Activated naive CD4-positive, alpha-beta T cell treated with anti-CD3 and anti-CD28 coated beads, Interleukin-2, amount 10 ng/mL, durations not matched to agents 7 days and 5 days (primary cell): ENCODE results near the gene C1orf94.

Experiments used
- CTCF ChIA-PET: fragments of 350-600 bp; sonication (Branson Sonifier 250); formaldehyde crosslinking; loops from one replicate; lab custom pipeline; 2021; ENCODE audit warnings: antibody characterized with exemption; lab: Charles Lee
- DNase-seq: peaks from one replicate; pipeline ENCODE4 v3.0.0-alpha.2; 2020
- H3K27ac Mint-ChIP-seq: one replicate; pipeline ENCODE4 v1.8.0; 2021; ENCODE audit warnings: mild to moderate bottlenecking, moderate library complexity, mixed read lengths
- H3K27me3 Mint-ChIP-seq: one replicate; pipeline ENCODE4 v1.8.0; 2021; ENCODE audit warnings: mild to moderate bottlenecking, mixed read lengths
- H3K36me3 Mint-ChIP-seq: one replicate; pipeline ENCODE4 v1.8.0; 2021; ENCODE audit warnings: mixed read lengths
- H3K4me1 Mint-ChIP-seq: one replicate; pipeline ENCODE4 v1.8.0; 2021; ENCODE audit warnings: mixed read lengths
- H3K4me3 Mint-ChIP-seq: one replicate; pipeline ENCODE4 v1.8.0; 2021; ENCODE audit warnings: mild to moderate bottlenecking, moderate library complexity, mixed read lengths
- H3K9me3 Mint-ChIP-seq: one replicate; pipeline ENCODE4 v1.8.0; 2021; ENCODE audit warnings: mixed read lengths

The C1orf94 gene, protein sequence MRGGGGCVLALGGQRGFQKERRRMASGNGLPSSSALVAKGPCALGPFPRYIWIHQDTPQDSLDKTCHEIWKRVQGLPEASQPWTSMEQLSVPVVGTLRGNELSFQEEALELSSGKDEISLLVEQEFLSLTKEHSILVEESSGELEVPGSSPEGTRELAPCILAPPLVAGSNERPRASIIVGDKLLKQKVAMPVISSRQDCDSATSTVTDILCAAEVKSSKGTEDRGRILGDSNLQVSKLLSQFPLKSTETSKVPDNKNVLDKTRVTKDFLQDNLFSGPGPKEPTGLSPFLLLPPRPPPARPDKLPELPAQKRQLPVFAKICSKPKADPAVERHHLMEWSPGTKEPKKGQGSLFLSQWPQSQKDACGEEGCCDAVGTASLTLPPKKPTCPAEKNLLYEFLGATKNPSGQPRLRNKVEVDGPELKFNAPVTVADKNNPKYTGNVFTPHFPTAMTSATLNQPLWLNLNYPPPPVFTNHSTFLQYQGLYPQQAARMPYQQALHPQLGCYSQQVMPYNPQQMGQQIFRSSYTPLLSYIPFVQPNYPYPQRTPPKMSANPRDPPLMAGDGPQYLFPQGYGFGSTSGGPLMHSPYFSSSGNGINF

DNA sequence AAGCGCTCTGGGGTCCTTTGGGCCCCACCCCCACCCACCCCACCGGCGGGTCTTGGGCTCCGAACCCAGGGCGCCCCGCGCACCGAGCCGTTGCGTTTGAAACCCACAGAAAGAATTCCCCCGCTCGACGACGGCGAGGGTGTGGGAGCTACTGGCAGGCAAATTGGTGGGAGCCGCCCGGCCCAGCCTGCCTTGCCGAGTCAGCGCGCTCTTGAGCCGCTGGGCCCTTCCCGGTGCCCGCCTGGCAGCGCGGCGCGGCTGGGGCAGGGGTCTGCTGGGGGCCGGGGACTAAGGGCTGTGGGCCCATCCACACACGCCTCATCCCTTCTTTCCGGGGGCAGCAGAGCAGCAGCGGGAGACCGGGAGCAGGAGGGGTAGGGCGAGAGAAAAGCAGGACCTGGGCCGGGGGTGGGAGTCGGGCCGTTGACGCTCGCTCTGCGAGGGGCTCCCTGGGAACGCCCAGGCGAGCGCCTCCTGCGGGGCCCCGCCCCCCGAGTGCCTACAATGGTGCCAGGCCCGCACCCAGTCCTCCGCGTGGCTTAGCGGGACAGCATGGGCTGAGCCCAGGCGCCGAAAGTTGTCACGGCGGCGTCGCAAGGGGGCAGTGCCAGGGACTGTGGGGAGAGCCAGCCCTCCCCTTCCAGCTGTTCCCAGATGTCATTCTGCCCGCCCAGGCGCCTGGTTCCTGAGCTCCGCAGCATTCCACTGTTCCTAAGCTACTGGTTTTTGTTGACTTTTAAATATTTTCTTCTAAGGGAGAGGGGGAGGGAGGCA, at the start of gene C1orf94:
Gene C1orf94, plus strand, starts transcription at position 78 of the 774 bp plus-strand sequence. CDS start 883 bp downstream, outside the sequence.
- no peak for DNase-seq
- CTCF ChIA-PET = no interaction called here
- H3K27me3 Mint-ChIP-seq = peaks cover 37% of the 10 kb centered on the region
- no peaks in the 10 kb centered on the region for H3K36me3 Mint-ChIP-seq
- no peaks in the 10 kb centered on the region for H3K9me3 Mint-ChIP-seq
- no peak within 1 kb of the TSS for H3K4me3 Mint-ChIP-seq
- H3K4me1 Mint-ChIP-seq = no peaks in the 10 kb centered on the region
- H3K27ac Mint-ChIP-seq = no peak within 1 kb of the TSS

DNA sequence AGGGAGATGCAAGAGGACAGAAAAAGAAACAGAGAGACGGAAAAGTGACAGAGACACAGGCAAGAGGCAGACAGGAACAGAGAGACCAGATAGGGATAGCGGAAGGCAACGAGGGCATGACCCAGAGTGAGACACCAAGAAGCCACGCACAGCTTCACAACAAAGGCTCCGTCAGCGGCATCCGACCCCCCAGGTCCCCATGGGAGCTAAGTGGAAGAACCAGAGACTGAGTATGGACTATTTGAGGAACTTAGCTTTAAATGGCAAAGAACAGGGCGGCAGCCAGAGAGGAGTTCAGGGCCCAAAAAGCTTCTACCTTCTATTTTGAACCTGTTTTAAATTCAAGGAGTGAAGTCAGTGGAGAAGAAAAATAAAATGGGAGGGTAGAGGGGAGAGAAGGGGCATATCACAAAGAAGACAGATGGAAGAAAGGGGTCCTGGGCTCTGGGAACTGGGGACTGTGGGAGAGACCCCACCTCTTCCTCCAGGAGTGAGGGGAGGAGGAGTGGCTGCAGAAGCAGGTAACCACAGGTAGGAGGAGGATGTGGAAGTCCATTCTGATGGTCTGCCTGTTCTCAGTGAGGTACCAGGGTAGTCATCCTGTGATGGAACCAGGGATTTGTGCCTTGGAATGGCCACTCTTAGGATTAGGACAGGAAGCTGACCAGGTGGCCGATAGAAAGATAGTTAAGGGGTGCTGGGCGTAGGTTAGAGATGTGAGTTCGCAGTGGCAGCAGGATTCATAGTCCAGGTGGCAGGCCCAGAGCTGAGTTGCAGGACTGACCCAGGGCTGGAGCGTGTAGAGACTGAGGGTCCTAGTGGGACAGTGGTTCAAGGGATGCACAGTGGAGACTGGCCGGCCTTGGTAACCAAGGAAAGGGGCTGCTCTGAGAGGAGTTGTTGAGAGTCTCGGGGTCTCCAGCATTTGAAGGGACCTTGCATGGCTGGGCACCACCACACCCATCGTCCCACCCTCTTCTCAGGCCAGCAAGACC, 49.4 kb upstream of the C1orf94 start:
- Mint-ChIP-seq H3K4me3 (no peak overlapping the region), H3K4me1 (no peaks in the 10 kb centered on the region), H3K27me3 (no peaks in the 10 kb centered on the region), H3K36me3 (no peaks in the 10 kb centered on the region), H3K27ac (no peak overlapping the region), H3K9me3 (no peaks in the 10 kb centered on the region)
- no peak for DNase-seq
- CTCF ChIA-PET = no interaction called here

DNA sequence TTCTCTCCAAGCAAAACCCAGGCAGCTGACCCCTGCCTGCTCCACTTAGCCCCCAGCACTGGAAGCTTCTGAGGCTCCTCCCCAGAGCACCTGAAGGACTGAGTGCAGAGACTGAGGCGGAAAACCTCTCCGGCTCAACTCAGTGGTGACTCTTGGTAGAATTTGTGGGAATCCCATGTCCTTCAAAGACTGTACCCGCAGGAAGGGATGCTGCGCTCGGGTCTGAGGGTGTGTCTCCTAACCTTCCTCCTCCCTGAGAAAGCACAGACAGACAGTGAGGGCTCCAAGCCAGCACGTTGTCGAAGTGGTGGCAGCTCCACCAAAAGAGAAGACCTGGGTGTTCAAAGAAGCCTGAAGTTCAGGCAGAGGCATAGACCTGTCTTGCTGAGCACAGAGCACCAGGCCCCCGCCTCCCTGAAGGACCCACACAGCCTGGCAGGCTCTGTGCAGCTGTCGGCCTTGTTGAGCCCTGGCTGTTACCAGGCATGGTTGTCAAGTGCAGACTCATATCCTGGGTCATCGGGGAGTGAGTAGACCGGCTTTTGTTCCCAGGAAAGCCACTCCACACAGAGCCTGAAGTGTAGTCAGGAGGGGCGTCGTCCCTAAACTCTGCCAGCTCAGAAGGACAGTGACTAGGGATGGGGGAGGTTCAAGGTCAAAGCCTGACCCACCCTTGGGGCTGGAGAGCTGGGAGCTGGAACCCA, 48.4 kb upstream of the C1orf94 start:
- Mint-ChIP-seq H3K27me3 (no peaks in the 10 kb centered on the region), H3K27ac (no peak overlapping the region), H3K4me3 (no peak overlapping the region), H3K4me1 (no peaks in the 10 kb centered on the region), H3K36me3 (no peaks in the 10 kb centered on the region), H3K9me3 (no peaks in the 10 kb centered on the region)
- DNase-seq = no peak
- CTCF ChIA-PET = no interaction called here

DNA sequence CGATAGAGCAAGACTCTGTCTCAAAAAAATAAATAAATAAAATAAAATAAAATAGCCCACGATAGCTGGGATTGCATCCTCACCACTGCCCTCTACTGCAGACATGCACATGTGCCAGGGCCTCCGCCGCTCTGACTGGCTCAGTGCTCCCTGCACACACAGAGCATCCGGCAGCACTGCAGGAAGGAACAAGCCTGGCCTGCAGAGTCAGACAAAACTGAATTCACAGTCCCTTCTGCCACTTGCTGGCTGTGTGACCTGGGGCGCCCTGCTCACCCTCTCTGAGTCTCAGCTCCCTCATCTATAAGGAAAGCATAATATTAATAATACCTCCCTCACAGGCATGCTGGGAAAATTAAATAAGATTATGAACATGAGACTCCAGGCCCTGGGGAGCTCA, 47.1 kb upstream of the C1orf94 start:
- no peaks in the 10 kb centered on the region for H3K9me3 Mint-ChIP-seq
- H3K4me1 Mint-ChIP-seq = no peaks in the 10 kb centered on the region
- H3K4me3 Mint-ChIP-seq = no peak overlapping the region
- DNase-seq = no peak
- no peaks in the 10 kb centered on the region for H3K27me3 Mint-ChIP-seq
- H3K36me3 Mint-ChIP-seq = no peaks in the 10 kb centered on the region
- H3K27ac Mint-ChIP-seq = no peak overlapping the region
- CTCF ChIA-PET = interaction anchor here (0.8 kb wide), 1 partner anchor 67 kb away, joined by 3 read pairs; no protein-coding TSS in a partner anchor

DNA sequence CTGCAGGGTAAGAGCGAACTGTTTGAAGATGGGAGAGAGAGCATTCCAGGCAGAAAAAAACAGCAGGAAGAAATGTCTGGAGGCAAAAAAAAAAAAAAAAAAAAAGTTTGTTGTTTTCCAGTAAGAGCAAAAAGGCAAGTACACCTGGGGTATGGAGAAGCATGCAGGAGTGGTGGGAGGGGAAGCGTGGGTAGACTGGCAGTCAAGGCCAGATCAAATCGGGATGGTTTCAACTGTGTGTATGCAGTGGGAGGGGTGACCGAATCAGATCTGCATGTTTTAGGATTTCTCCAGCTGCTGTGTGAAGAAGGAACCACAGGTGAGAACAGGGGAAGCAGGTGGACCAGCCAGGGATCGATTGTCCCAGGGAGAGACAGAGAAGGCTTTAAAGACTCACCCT, 46.4 kb upstream of the C1orf94 start:
- Mint-ChIP-seq H3K9me3 (no peaks in the 10 kb centered on the region), H3K4me3 (no peak overlapping the region), H3K27ac (no peak overlapping the region), H3K27me3 (no peaks in the 10 kb centered on the region), H3K4me1 (no peaks in the 10 kb centered on the region), H3K36me3 (no peaks in the 10 kb centered on the region)
- DNase-seq = no peak
- CTCF ChIA-PET = no interaction called here

DNA sequence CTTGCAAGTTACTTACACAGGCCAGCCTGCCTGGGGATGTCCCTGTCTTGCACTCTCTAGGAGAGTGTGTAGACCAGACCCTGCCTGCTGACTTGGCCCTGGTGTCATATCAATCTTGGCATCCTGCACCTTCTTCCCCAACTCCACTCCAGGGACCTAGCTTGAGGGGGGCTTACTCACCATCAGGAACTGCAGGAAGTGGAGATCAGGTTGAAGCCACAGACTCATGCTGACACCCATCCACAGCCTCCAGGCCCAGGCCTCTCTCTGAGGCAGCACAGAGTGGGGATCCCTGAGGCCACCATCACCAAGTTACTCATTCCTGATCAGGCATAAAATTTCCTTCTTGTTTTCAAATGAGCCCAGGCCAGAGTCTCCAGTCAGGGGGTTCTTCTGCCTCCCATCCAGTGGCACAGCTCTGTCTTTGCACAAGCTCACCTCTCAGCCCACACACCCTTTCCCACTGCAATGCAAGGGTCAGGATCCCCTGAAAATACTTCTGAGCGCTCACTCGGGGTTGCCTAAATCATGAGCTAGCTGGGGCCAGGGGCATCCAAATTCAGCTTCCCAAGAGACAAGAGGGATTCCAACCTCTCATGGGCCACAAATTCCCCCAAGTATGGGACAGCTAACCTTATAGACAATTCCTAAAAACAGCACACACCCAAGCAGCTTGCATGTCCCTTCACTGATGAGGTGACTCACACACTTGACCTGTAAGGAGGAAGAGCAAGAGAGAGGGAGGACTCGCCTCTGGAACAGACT, 45.1 kb upstream of the C1orf94 start:
- H3K9me3 Mint-ChIP-seq = no peaks in the 10 kb centered on the region
- CTCF ChIA-PET = no interaction called here
- H3K4me1 Mint-ChIP-seq = no peaks in the 10 kb centered on the region
- no peaks in the 10 kb centered on the region for H3K36me3 Mint-ChIP-seq
- no peak overlapping the region for H3K27ac Mint-ChIP-seq
- H3K4me3 Mint-ChIP-seq = no peak overlapping the region
- no peaks in the 10 kb centered on the region for H3K27me3 Mint-ChIP-seq
- no peak for DNase-seq

DNA sequence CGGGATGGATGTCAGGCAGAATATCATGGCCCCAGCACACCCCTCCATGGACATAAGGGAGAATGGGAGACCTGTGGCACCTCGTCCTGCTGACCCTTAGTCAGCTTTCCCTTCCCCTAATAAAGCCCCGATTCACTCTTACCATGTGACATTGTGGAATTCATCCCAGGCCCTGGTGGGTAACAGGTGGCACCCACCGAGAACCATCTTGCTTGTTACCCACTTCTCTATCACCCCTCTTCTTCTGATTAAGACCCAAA, 44.6 kb upstream of the C1orf94 start:
- Mint-ChIP-seq H3K9me3 (no peaks in the 10 kb centered on the region), H3K36me3 (no peaks in the 10 kb centered on the region), H3K4me1 (no peaks in the 10 kb centered on the region), H3K27me3 (no peaks in the 10 kb centered on the region), H3K4me3 (no peak overlapping the region), H3K27ac (no peak overlapping the region)
- DNase-seq = no peak
- CTCF ChIA-PET = no interaction called here

DNA sequence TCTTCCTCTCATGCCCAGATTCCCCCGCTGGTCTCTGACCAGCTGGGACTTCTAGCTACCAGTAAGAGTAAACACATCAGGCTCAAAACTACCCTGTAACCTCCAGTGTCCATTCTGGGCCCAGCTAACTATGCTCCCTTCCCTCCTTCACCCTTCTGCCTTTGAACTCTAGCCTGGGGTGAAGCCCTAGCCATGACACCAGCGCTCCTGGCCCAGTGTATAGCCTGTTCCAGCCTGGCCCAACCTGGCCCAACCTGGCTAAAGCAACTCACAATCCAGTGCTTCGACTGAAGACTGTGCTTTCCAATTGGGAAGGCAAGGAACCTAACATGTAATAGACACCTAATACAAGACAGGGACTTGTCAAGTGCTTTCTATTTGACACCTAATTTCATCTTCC, 39.3 kb upstream of the C1orf94 start:
- Mint-ChIP-seq H3K4me3 (no peak overlapping the region), H3K4me1 (no peaks in the 10 kb centered on the region), H3K27me3 (no peaks in the 10 kb centered on the region), H3K27ac (no peak overlapping the region), H3K36me3 (no peaks in the 10 kb centered on the region), H3K9me3 (no peaks in the 10 kb centered on the region)
- CTCF ChIA-PET = no interaction called here
- no peak for DNase-seq

DNA sequence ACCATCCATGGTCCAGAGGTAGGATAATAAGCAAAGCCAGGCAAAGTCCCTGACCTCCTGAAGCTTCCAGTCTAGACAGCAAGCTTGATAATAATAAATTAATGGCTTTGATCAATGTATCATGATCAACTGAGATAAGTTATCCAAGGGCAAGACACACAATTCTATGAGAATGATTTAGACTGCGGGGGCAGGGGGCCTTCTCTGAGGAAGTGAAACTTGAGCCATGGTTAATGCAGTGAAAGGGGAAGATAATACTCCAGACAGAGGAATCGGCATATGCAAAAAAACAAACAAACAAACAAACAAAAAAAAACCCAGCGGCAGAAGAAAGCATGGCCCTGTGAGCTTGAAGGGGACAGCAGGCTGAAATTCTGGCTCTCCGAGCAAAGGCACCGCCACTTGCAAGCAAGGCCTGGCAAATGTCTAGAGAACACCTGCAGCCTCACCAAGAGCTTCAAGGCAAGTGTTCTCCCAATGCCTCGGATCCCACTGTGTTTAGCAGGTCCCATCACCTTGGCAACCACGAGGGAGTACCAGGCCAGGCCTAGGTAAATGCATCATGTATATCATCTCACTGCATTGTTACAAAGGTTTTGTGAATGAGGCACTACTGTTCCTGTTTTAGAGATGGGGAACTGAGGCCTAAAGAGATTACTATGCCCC, 36.6 kb upstream of the C1orf94 start:
- no peak for DNase-seq
- CTCF ChIA-PET = no interaction called here
- Mint-ChIP-seq H3K27me3 (no peaks in the 10 kb centered on the region), H3K4me1 (no peaks in the 10 kb centered on the region), H3K27ac (no peak overlapping the region), H3K9me3 (no peaks in the 10 kb centered on the region), H3K4me3 (no peak overlapping the region), H3K36me3 (no peaks in the 10 kb centered on the region)

DNA sequence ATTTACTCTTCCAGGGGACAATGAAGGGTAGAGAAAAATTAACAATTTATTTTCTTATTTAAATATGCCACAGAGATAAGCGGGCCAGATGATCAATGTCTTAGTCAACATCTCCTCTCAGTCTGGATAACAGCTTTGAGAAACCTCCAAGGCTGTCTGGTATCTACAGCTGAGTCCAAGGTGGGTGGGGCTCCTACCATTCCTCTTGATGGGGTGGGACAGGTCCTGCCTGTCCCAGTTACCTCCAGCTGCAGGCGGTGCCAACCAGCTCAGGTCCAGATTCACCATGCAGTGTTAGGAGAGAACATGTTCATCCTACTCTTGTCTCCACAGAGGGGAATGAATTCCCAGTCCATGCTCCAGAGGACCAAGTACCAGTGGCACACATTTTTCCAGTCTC, 32.7 kb upstream of the C1orf94 start:
- no peak overlapping the region for H3K4me3 Mint-ChIP-seq
- H3K9me3 Mint-ChIP-seq = no peaks in the 10 kb centered on the region
- DNase-seq = no peak
- peaks cover 10% of the 10 kb centered on the region for H3K27me3 Mint-ChIP-seq
- no peaks in the 10 kb centered on the region for H3K36me3 Mint-ChIP-seq
- CTCF ChIA-PET = interaction anchor here (0.8 kb wide), 1 partner anchor 19 kb away, joined by 3 read pairs; no protein-coding TSS in a partner anchor
- no peak overlapping the region for H3K27ac Mint-ChIP-seq
- H3K4me1 Mint-ChIP-seq = no peaks in the 10 kb centered on the region

DNA sequence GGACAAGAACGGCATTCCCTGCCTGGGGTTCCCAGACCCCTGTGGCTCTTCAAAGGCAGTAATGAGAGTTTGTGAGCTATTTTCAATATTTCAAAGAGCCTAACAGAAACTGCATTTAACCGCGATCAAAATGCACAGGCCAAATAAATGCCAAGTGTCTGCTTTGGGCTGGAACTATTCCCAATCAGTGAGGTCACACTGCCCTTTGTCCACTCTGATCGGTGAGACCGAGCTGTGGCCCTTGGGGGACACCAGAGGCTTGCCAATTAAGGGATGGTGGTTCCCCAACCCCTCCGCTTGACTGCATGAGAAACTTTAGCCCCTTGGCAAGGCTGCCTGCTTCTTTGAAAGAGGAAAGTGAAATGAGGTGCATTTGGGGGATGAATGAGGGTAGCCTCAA, 31.9 kb upstream of the C1orf94 start:
- CTCF ChIA-PET = no interaction called here
- no peaks in the 10 kb centered on the region for H3K9me3 Mint-ChIP-seq
- H3K4me1 Mint-ChIP-seq = no peaks in the 10 kb centered on the region
- peaks cover 10% of the 10 kb centered on the region for H3K27me3 Mint-ChIP-seq
- H3K36me3 Mint-ChIP-seq = no peaks in the 10 kb centered on the region
- H3K4me3 Mint-ChIP-seq = no peak overlapping the region
- DNase-seq = no peak
- H3K27ac Mint-ChIP-seq = no peak overlapping the region

DNA sequence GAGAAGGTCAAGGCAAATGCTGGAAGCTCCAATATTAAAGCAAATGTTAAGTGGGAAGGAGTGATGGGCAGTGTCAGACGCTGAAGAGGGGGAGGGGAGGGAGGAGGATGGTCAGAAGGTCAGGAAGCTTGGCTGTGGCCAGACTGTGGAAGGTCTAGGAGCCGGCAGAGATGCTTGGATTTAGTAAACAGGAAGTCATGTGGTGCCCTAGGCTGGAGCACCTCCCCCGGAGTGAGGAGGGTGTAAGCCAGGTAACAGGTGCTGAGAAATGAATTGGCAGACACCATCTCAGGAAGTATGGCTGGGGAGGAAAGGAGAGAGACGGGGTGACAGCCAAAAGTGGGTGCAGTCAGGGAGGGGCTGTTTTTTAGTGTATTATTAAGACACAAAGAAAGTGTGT, 29.4 kb upstream of the C1orf94 start:
- CTCF ChIA-PET = no interaction called here
- Mint-ChIP-seq H3K9me3 (no peaks in the 10 kb centered on the region), H3K27me3 (peaks cover 10% of the 10 kb centered on the region), H3K36me3 (no peaks in the 10 kb centered on the region), H3K27ac (no peak overlapping the region), H3K4me1 (no peaks in the 10 kb centered on the region), H3K4me3 (no peak overlapping the region)
- DNase-seq = no peak
